Transverse colon (tissue), 4 donors: ENCODE data around the gene SCAPER. TPM values are rescaled to one million over a fixed set of nuclear protein-coding genes. Genes with fewer than 3 reads are reported as not detected.
"Not testable (repeated sequence)": the region's sequence is repeated elsewhere in the genome, so short reads cannot be mapped to it uniquely, and the experiment has no call there.

Experiments used
- DNase-seq: peaks from one replicate; pipeline ENCODE4 v3.0.0-alpha.2; 2019
- H3K27ac ChIP-seq, 4 donors: fragments of 200-600 bp; sonication (generic); 2 replicates each; pipeline ENCODE4 v1.5.1; 2016 to 2018; ENCODE audit warnings: inconsistent platforms in 4 of 4
- H3K27me3 ChIP-seq: fragments of 200-600 bp; sonication (generic); 2 replicates; pipeline ENCODE4 v1.5.1; 2017; ENCODE audit warnings: inconsistent platforms
- H3K36me3 ChIP-seq, 4 donors: fragments of 200-600 bp; sonication (generic); 2 replicates each; pipeline ENCODE4 v1.5.1; 2017 to 2019; ENCODE audit warnings: inconsistent platforms in 4 of 4
- H3K4me1 ChIP-seq, 4 donors: fragments of 200-600 bp; sonication (generic); 2 replicates each; pipeline ENCODE4 v1.5.1; 2017 to 2020; ENCODE audit warnings: inconsistent platforms in 4 of 4
- H3K4me3 ChIP-seq, 4 donors: fragments of 200-600 bp; sonication (generic); 1 replicate in 1 of 4; 2 replicates in 3 of 4; pipeline versions ENCODE4 v1.5.1 to v1.6.1; 2017 to 2019; ENCODE audit warnings: inconsistent platforms in 4 of 4
- H3K9me3 ChIP-seq, 2 donors: fragments of 200-600 bp; sonication (generic); 2 replicates each; pipeline ENCODE4 v1.5.1; 2017 to 2019; ENCODE audit warnings: inconsistent platforms in 2 of 2
- CTCF ChIP-seq, 5 experiments: fragments of 200-600 bp in 3 of 5; fragments of 450-650 bp in 2 of 5; sonication (generic) in 3 of 5; IDR thresholded peaks; 1 replicate in 2 of 5; 2 replicates in 3 of 5; pipeline ENCODE4 v1.5.1; 2016 to 2017; ENCODE audit warnings: antibody characterized with exemption in 5 of 5, inconsistent platforms in 3 of 5, mild to moderate bottlenecking in 2 of 5, moderate library complexity in 1 of 5
- EP300 ChIP-seq: sonication (generic); formaldehyde crosslinking; IDR thresholded peaks from one replicate; pipeline ENCODE4 v1.6.1; 2017; ENCODE audit warnings: antibody characterized with exemption, low read depth
- POLR2A ChIP-seq: fragments of 450-650 bp; IDR thresholded peaks from one replicate; pipeline ENCODE4 v1.6.1; 2016; ENCODE audit warnings: antibody characterized with exemption, mild to moderate bottlenecking, moderate library complexity
- POLR2AphosphoS5 ChIP-seq, 3 donors: sonication (generic); formaldehyde crosslinking; IDR thresholded peaks; one replicate each; pipeline ENCODE4 v1.6.1; 2016; ENCODE audit warnings: antibody characterized with exemption in 3 of 3
- WGBS, 2 donors: methylation state at CpG; one replicate each; pipeline ENCODE4 v1.1.5; 2018; ENCODE audit warnings: low coverage in 1 of 2; 5-methylcytosine and 5-hydroxymethylcytosine counted together
- in situ Hi-C, 4 donors: fragments of 200-750 bp; cut with MboI; loops; one replicate each; pipeline versions ENCODE4 v1.15.0 to v1.15.1; 2017; ENCODE audit warnings: low sequenced_read_pairs in 3 of 4, low pct_ligation_motif_present in 1 of 4, low pct_unique_long_range_greater_than_20kb in 1 of 4
- intact Hi-C: fragments of 100-400 bp; cut with DNase I; formaldehyde crosslinking; loops from one replicate; pipeline ENCODE4 v1.15.1; 2023; ENCODE audit warnings: low total_unique reads
- total RNA-seq, 4 donors: library from RNA; depleted of rRNA; stranded (reverse); fragments of >200 nt; gene quantifications; one replicate each; pipeline ENCODE4 v1.1.0, GENCODE V29; 2016

Gene SCAPER
- total RNA-seq, 4 donors from 2014 or later, result 31.8 to 121 (median 48.7) TPM

GRCh38 chr15:76885212-76885611 lies 19.9 kb downstream of the SCAPER start:
- H3K4me1 ChIP-seq, result no peaks in the 10 kb centered on the region
- in situ Hi-C loops, result no loop called here
- no peaks in the 10 kb centered on the region for H3K27me3 ChIP-seq
- no peak overlapping the region for H3K4me3 ChIP-seq
- no peaks in the 10 kb centered on the region for H3K9me3 ChIP-seq
- no peaks in the 10 kb centered on the region for H3K36me3 ChIP-seq
- WGBS, 2 donors, result 94 to 100% methylated on average over 2 of the region's 2 CpGs
- TF ChIP-seq POLR2A (no peak), POLR2AphosphoS5 (IDR thresholded peaks at IDR 0.05) (no peak), EP300 (no peak), CTCF (IDR thresholded peaks at IDR 0.05) (no peak)
- intact Hi-C loops, result no loop called here
- no peak for DNase-seq
- H3K27ac ChIP-seq, result no peak overlapping the region

DNA sequence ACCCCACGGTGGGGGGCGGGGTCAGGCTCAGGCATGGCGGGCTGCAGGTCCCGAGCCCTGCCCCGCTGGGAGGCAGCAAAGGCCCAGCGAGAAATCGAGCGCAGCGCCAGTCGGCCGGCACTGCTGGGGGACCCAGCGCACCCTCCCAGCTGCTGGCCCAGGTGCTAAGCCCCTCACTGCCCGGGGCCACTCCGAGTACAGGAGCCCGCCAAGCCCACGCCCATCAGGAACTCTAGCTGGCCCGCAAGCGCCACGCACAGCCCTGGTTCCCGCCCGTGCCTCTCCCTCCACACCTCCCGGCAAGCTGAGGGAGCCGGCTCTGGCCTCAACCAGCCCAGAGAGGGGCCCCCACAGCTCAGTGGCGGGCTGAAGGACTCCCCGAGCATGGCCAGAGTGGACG lies 29.2 kb downstream of the SCAPER start:
- H3K4me1 ChIP-seq, result no peaks in the 10 kb centered on the region
- WGBS, 2 donors, result 98% methylated on average over 21 of the region's 26 CpGs; no CpG with 5 or more reads in 1 of the 2 donors
- H3K36me3 ChIP-seq, result peaks cover 0 to 6% (median 0%) of the 10 kb centered on the region in 4 donors
- H3K27me3 ChIP-seq, result no peaks in the 10 kb centered on the region
- H3K4me3 ChIP-seq, result no peak overlapping the region
- intact Hi-C loops (no loop called here), in situ Hi-C loops (no loop called here)
- no peak for DNase-seq
- no peak overlapping the region for H3K27ac ChIP-seq
- no peaks in the 10 kb centered on the region for H3K9me3 ChIP-seq
- TF ChIP-seq EP300 (no peak), CTCF (IDR thresholded peaks at IDR 0.05) (no peak), POLR2AphosphoS5 (IDR thresholded peaks at IDR 0.05) (no peak), POLR2A (no peak)

DNA sequence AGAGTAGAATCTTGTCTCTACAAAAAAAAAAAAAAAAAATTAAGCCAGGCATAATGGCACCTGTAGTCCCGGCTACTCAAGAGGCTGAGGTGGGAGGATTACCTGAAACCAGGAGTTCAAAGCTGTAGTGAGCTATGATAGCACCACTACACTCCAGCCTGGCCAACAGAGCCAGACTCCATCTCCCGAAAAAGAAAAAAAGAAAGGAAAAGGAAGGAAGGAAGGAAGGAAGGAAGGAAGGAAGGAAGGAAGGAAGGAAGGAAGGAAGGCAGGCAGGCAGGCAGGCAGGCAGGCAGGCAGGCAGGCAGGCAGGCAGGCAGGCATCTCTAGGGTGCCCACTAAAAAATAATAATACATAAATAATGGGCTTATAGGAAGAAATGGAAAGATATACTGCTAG lies 32.1 kb downstream of the SCAPER start:
- H3K36me3 ChIP-seq, intact Hi-C loops, H3K4me3 ChIP-seq, H3K27me3 ChIP-seq, H3K9me3 ChIP-seq, H3K27ac ChIP-seq, H3K4me1 ChIP-seq, DNase-seq: not testable (repeated sequence)
- 92 to 94% methylated on average over 2 of the region's 2 CpGs for WGBS, 2 donors
- in situ Hi-C loops, result loop anchor here in 1 of 4 donors (25.0 kb wide), 1 partner anchor 686 kb away; no protein-coding TSS in a partner anchor

GRCh38 chr15:76871930-76872329 lies 33.2 kb downstream of the SCAPER start:
- 87 to 88% methylated on average over 2 of the region's 2 CpGs for whole genome bisulfite sequencing, 2 donors
- H3K4me1 ChIP-seq, result no peaks in the 10 kb centered on the region
- no peaks in the 10 kb centered on the region for H3K9me3 ChIP-seq
- H3K4me3 ChIP-seq, result no peak overlapping the region
- no peak for DNase-seq
- intact Hi-C loops (no loop called here), in situ Hi-C loops (loop anchor here in 1 of 4 donors (25.0 kb wide), 1 partner anchor 685 kb away; no protein-coding TSS in a partner anchor)
- peaks cover 0 to 6% (median 0%) of the 10 kb centered on the region in 4 donors for H3K36me3 ChIP-seq
- no peak for TF ChIP-seq POLR2A
- TF ChIP-seq CTCF (IDR thresholded peaks at IDR 0.05), result no peak
- TF ChIP-seq POLR2AphosphoS5 (IDR thresholded peaks at IDR 0.05), result no peak
- TF ChIP-seq EP300, result no peak
- no peaks in the 10 kb centered on the region for H3K27me3 ChIP-seq
- H3K27ac ChIP-seq, result no peak overlapping the region

GRCh38 chr15:76868740-76869139 lies 36.4 kb downstream of the SCAPER start:
- H3K4me1 ChIP-seq, result peaks cover 0 to 9% (median 0%) of the 10 kb centered on the region in 4 donors
- H3K9me3 ChIP-seq, result no peaks in the 10 kb centered on the region
- TF ChIP-seq POLR2A, result no peak
- no peak for TF ChIP-seq POLR2AphosphoS5 (IDR thresholded peaks at IDR 0.05)
- no peak for TF ChIP-seq CTCF (IDR thresholded peaks at IDR 0.05)
- no peaks in the 10 kb centered on the region for H3K36me3 ChIP-seq
- no peaks in the 10 kb centered on the region for H3K27me3 ChIP-seq
- in situ Hi-C loops (loop anchor here in 1 of 4 donors (25.0 kb wide), 1 partner anchor 681 kb away; no protein-coding TSS in a partner anchor), intact Hi-C loops (no loop called here)
- DNase-seq, result no peak
- no peak overlapping the region for H3K27ac ChIP-seq
- no peak overlapping the region for H3K4me3 ChIP-seq
